HT1080 (cell line): Measurements from ENCODE around the gene ARFGAP3. TPM values are rescaled to one million over a fixed set of nuclear protein-coding genes. Genes with fewer than 3 reads are reported as not detected.

Experiments
- DNase-seq: peaks from one replicate; pipeline ENCODE4 v3.0.0-alpha.2; 2015; ENCODE audit warnings: low read depth
- total RNA-seq: library from RNA; depleted of rRNA; stranded (reverse); fragments of >200 nt; shearing (Covaris generic); gene quantifications from 2 replicates; pipeline ENCODE4 v1.2.3, GENCODE V29; 2014

The ARFGAP3 gene
- total RNA-seq, 1 experiment from 2014 or later = 20.4 TPM

- DNase-seq = no peak
Measured at GRCh38 chr22:42884616-42885375, 27.7 kb upstream of the ARFGAP3 start.

GRCh38 chr22:42883970-42884369 lies 26.9 kb upstream of the ARFGAP3 start:
- no peak for DNase-seq

GRCh38 chr22:42883121-42883520 lies 26.0 kb upstream of the ARFGAP3 start:
- no peak for DNase-seq

- DNase-seq = no peak
Measured at GRCh38 chr22:42881982-42882656, 25.0 kb upstream of the ARFGAP3 start.

- no peak for DNase-seq
Measured at GRCh38 chr22:42881298-42881697, 24.2 kb upstream of the ARFGAP3 start.

GRCh38 chr22:42880815-42881214 lies 23.7 kb upstream of the ARFGAP3 start:
- no peak for DNase-seq

GRCh38 chr22:42879371-42880021 lies 22.4 kb upstream of the ARFGAP3 start:
- DNase-seq = no peak

- DNase-seq = no peak
Measured at GRCh38 chr22:42878561-42879305, 21.7 kb upstream of the ARFGAP3 start.

- DNase-seq = no peak
Measured at GRCh38 chr22:42877597-42878340, 20.7 kb upstream of the ARFGAP3 start.

GRCh38 chr22:42877158-42877557 lies 20.1 kb upstream of the ARFGAP3 start:
- DNase-seq = no peak

GRCh38 chr22:42876041-42876440 lies 19.0 kb upstream of the ARFGAP3 start:
- DNase-seq = no peak

- no peak for DNase-seq
Measured at GRCh38 chr22:42874010-42874409, 16.9 kb upstream of the ARFGAP3 start.

GRCh38 chr22:42873356-42873755 lies 16.3 kb upstream of the ARFGAP3 start:
- DNase-seq = no peak

- DNase-seq = no peak
Measured at GRCh38 chr22:42872821-42873220, 15.7 kb upstream of the ARFGAP3 start.

GRCh38 chr22:42871146-42872050 lies 14.3 kb upstream of the ARFGAP3 start:
- no peak for DNase-seq

GRCh38 chr22:42869888-42870480 lies 12.9 kb upstream of the ARFGAP3 start:
- no peak for DNase-seq

- no peak for DNase-seq
Measured at GRCh38 chr22:42869463-42869862, 12.4 kb upstream of the ARFGAP3 start.

- no peak for DNase-seq
Measured at GRCh38 chr22:42868751-42869251, 11.7 kb upstream of the ARFGAP3 start.

- no peak for DNase-seq
Measured at GRCh38 chr22:42866100-42866499, 9.0 kb upstream of the ARFGAP3 start.
